C4-2B (cell line): Measurements from ENCODE around the gene CHCHD6.
"Not testable (repeated sequence)": the region's sequence is repeated elsewhere in the genome, so short reads cannot be mapped to it uniquely, and the experiment has no call there.

ENCODE experiments used
- H3K27ac ChIP-seq: fragments of 450-650 bp; 2 replicates; pipeline ENCODE4 v1.5.1; 2017
- ZFX ChIP-seq: fragments of 450-650 bp; IDR thresholded peaks from 2 replicates; pipeline ENCODE4 v1.6.1; 2017
- TF ChIP-seq, protein P1 (sequence below): fragments of 450-650 bp; conservative IDR thresholded peaks from 2 replicates; pipeline ENCODE4 v1.5.1; 2017; ENCODE audit warnings: mild to moderate bottlenecking

The CHCHD6 gene

DNA sequence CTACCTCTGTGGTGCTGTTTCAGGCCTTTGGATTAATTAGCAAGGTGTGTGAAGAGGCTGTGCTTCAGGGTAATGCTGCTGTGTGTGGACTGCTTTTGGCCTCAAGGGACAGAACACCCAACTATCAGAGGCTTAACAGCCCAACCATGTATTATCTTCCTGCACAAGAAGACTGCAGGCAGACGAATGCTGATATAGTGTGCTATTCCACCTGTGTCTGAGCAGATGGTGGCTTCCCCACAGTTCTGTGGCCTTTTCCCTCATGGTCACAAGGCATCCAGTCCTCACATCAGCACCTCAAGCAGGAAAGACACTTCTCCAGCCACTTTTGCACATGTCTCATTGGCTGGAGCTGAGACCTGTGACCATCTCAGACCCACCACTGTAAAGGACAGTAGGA is 76.6 kb downstream of the CHCHD6 start:
- H3K27ac ChIP-seq = no peak overlapping the region
- TF ChIP-seq, protein P1, sequence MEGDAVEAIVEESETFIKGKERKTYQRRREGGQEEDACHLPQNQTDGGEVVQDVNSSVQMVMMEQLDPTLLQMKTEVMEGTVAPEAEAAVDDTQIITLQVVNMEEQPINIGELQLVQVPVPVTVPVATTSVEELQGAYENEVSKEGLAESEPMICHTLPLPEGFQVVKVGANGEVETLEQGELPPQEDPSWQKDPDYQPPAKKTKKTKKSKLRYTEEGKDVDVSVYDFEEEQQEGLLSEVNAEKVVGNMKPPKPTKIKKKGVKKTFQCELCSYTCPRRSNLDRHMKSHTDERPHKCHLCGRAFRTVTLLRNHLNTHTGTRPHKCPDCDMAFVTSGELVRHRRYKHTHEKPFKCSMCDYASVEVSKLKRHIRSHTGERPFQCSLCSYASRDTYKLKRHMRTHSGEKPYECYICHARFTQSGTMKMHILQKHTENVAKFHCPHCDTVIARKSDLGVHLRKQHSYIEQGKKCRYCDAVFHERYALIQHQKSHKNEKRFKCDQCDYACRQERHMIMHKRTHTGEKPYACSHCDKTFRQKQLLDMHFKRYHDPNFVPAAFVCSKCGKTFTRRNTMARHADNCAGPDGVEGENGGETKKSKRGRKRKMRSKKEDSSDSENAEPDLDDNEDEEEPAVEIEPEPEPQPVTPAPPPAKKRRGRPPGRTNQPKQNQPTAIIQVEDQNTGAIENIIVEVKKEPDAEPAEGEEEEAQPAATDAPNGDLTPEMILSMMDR = no peak
- no peak for TF ChIP-seq ZFX

DNA sequence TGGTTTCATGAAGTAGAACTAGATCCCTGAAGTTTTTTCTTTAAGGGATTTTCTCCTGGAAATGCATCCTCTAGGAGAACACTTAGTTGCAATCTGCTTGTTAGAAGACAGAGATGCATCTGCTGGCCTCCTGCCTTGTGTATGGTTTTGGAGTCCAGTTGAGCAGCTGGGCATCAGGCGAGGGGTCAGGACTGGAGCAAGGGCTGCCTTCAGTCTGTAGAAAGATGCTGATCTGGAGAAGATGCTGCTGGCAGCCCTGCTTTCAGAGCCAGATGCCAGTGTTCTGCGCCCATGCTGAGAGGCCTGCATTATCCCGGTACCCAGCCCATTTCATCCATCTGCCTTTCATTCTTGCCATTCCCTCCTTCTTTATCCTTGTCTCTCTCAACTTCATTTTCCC is 77.4 kb downstream of the CHCHD6 start:
- no peak overlapping the region for H3K27ac ChIP-seq
- no peak for TF ChIP-seq ZFX
- TF ChIP-seq, protein P1 = no peak

DNA sequence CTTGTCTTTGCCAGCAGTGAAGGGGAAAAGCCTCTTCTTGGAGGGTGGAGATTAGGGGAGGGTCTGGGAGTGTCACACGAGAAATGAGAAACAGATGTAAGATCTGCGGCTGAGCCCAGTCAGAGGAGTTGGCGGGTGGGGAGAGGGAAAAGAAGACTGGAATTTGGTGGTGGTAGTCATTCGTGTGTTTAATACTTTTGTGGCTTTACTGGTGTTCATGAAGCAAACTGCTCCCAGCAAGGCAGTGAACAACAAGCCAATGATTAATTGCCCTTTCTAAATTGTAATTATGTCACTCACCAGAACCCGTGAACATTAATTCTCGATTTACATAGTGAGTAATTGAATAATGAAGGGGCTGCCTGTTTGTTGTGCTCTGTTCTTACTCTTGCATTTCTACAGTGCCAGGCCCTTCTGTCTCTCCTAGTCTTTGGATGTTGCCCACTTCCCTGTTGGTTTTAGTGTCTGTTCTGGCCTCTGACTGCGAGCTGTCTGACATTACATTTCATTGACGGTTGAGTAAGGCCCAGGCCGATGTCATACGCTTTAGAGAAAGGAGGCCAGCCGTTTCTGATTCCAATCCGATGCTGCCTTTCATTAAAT is 78.0 kb downstream of the CHCHD6 start:
- H3K27ac ChIP-seq = no peak overlapping the region
- no peak for TF ChIP-seq ZFX
- TF ChIP-seq, protein P1 = no peak

DNA sequence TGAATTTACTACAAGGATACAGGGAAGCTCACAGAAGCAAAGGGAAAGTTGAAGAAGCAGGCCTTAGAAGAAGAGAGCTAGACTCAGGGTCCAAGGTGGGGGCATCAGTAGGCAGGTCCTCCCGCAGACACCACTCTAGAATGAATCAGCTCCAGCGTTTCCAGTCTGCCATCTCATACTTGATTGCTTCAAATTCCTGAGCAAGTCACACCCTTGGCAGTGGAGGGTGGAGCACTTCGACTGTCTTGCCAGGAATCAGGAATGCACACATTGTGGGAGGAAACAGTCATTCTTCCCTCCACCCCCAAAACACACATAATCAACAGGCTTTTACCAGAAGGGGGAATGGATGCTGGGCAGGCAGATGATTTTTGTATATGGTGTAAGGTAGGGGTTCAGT is 78.5 kb downstream of the CHCHD6 start:
- no peak overlapping the region for H3K27ac ChIP-seq
- TF ChIP-seq, protein P1 = no peak
- no peak for TF ChIP-seq ZFX

DNA sequence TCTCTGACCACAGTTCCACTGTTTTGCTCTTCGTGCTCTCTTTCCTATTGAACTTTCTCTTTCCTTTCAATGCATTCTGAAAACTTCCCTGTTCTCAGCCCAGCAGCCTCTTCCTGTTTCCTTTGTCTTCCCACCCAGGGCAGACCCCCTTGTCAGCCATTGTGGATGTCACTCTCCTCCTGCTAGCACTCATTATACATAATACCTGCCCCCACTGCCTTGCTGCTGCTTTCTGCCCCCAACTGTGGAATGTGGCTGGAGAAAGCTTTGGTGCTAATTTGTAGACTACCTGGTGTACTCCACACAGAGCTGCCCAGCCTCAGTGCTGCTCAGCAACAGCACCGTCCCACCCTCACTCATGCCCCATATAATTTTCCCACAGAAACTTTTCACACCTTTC is 80.2 kb downstream of the CHCHD6 start:
- TF ChIP-seq ZFX = no peak
- TF ChIP-seq, protein P1 = no peak
- H3K27ac ChIP-seq = no peak overlapping the region

DNA sequence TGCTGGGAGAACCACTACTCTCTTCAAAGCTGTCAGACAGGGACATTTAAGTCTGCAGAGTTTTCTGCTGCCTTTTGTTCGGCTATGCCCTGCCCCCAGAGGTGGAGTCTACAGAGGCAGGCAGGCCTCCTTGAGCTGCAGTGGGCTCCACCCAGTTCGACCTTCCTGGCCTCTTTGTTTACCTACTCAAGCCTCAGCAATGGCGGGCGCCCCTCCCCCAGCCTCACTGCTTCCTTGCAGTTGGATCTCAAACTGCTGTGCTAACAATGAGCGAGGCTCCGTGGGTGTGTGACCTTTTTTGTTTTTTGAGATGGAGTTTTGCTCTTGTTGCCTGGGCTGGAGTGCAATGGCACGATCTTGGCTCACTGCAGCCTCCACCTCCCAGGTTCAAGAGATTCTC is 87.3 kb downstream of the CHCHD6 start:
- not testable (repeated sequence) for H3K27ac ChIP-seq

DNA sequence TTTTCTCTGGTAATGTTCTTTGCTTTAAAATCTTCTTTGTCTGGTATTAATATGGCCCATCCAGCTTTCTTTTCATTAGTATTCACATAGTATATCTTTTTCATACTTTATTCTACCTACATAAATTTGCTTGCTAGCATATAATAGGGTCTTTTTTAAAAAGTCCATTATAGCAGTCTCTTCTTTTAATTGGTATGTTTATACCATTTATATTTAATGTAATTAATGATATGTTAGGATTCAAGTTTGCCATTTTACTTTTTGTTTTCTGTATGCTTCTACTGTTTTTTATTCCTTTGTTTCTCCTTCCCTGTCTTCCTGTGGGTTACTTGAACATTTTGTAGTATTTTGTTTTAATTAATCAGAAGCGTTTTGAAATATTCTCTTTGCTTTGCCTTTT is 89.0 kb downstream of the CHCHD6 start:
- TF ChIP-seq, protein P1 = no peak
- TF ChIP-seq ZFX = no peak

DNA sequence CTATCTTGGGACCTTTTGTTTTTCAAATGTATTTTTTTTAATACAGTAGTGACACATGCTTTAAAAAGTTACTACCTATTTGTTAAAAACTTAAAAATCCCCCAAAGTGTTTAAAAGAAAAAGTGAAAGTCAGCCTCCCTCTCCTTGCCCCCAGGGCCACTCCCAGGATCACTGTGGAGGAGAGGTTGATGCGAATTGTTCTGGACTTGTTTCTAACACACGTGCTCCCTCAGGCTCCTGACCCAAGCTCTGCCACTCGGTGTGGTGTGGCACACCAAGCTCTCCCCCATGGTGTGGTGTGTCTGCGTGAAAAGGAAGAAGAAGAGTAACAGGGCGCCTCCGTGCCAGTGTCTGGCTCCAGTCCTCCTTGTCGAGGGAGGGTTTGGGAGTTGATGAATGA is 93.5 kb downstream of the CHCHD6 start:
- no peak overlapping the region for H3K27ac ChIP-seq
- TF ChIP-seq, protein P1 = no peak
- TF ChIP-seq ZFX = no peak

More for the DNA sequence above, 89.0 kb downstream of the CHCHD6 start:
- H3K27ac ChIP-seq = no peak overlapping the region
